Neural cell (in vitro differentiated cells): ENCODE measurements around the gene PRLHR. TPM values are rescaled to one million over a fixed set of nuclear protein-coding genes. Genes with fewer than 3 reads are reported as not detected.

ENCODE experiments used
- H2AFZ ChIP-seq: fragments of 200-600, 300-800 bp; sonication (generic), shearing (Covaris generic); 2 replicates; pipeline ENCODE4 v1.6.0; 2014; ENCODE audit warnings: low read depth, mild to moderate bottlenecking, antibody characterized with exemption, low read length, moderate library complexity
- H3F3A ChIP-seq: fragments of 200-600 bp; shearing (Covaris generic); 2 replicates; pipeline ENCODE4 v1.6.1; 2016; ENCODE audit warnings: mild to moderate bottlenecking, moderate library complexity, mixed read lengths, antibody characterized with exemption, low read length; ENCODE audit not compliant: insufficient read depth, poor library complexity, severe bottlenecking
- H3K27ac ChIP-seq: fragments of 200-600, 300-800 bp; sonication (generic), shearing (Covaris generic); 2 replicates; pipeline ENCODE4 v1.5.1; 2014; ENCODE audit warnings: mild to moderate bottlenecking, low read length, moderate library complexity
- H3K27me3 ChIP-seq: fragments of 300-800, 200-600 bp; sonication (generic), shearing (Covaris generic); 2 replicates; pipeline ENCODE4 v1.6.0; 2014; ENCODE audit warnings: mild to moderate bottlenecking, low read depth, low read length, moderate library complexity; ENCODE audit not compliant: insufficient read depth
- H3K36me3 ChIP-seq: fragments of 300-800, 200-600 bp; sonication (generic), shearing (Covaris generic); 2 replicates; pipeline ENCODE4 v1.5.1; 2014; ENCODE audit warnings: mild to moderate bottlenecking, antibody characterized with exemption, low read length, moderate library complexity; ENCODE audit not compliant: insufficient read depth
- H3K4me2 ChIP-seq: fragments of 300-800, 200-600 bp; sonication (generic), shearing (Covaris generic); 2 replicates; pipeline ENCODE4 v1.6.0; 2014; ENCODE audit warnings: mild to moderate bottlenecking, low read length
- H3K4me3 ChIP-seq: fragments of 300-800, 200-600 bp; sonication (generic), shearing (Covaris generic); 2 replicates; pipeline ENCODE4 v1.5.1; 2014; ENCODE audit warnings: mild to moderate bottlenecking, low read length, moderate library complexity
- H3K79me2 ChIP-seq: fragments of 200-600 bp; shearing (Covaris generic); replicated peaks from 2 replicates; pipeline ENCODE4 v1.6.0; 2014; ENCODE audit warnings: mild to moderate bottlenecking, low read length, moderate library complexity; ENCODE audit not compliant: insufficient read depth
- H3K9ac ChIP-seq: fragments of 300-800, 200-600 bp; sonication (generic), shearing (Covaris generic); 2 replicates; pipeline ENCODE4 v1.6.1; 2016; ENCODE audit warnings: mild to moderate bottlenecking, low read length, mixed read lengths
- H3K9me2 ChIP-seq: fragments of 200-600 bp; shearing (Covaris generic); 2 replicates; pipeline ENCODE4 v1.6.1; 2016; ENCODE audit warnings: mild to moderate bottlenecking, low read length, mixed read lengths; ENCODE audit not compliant: insufficient read depth
- H3K9me3 ChIP-seq: fragments of 200-600, 300-800 bp; sonication (generic), shearing (Covaris generic); 2 replicates; pipeline ENCODE4 v1.6.1; 2016; ENCODE audit warnings: mild to moderate bottlenecking, mixed run types, low read length, moderate library complexity, mixed read lengths
- H4K20me1 ChIP-seq: fragments of 200-600 bp; shearing (Covaris generic); 2 replicates; pipeline ENCODE4 v1.6.1; 2016; ENCODE audit warnings: mild to moderate bottlenecking, mixed run types; ENCODE audit not compliant: insufficient read depth
- CTCF ChIP-seq: fragments of 450-650 bp; IDR thresholded peaks from 2 replicates; pipeline ENCODE4 v1.5.1; 2014; ENCODE audit warnings: antibody characterized with exemption, mild to moderate bottlenecking, moderate library complexity; ENCODE audit not compliant: poor library complexity, severe bottlenecking
- EP300 ChIP-seq: fragments of 450-650 bp; conservative IDR thresholded peaks from 2 replicates; pipeline ENCODE4 v1.6.1; 2014; ENCODE audit warnings: antibody characterized with exemption, mild to moderate bottlenecking, moderate library complexity; ENCODE audit not compliant: poor library complexity, severe bottlenecking
- EZH2 ChIP-seq: fragments of 200-600, 300-800 bp; shearing (Covaris generic), sonication (generic); IDR thresholded peaks from 2 replicates; pipeline ENCODE4 v1.6.1; 2014; ENCODE audit warnings: antibody characterized with exemption, low read length, borderline replicate concordance, mild to moderate bottlenecking; ENCODE audit not compliant: insufficient read depth, poor library complexity, severe bottlenecking
- MXI1 ChIP-seq: fragments of 450-650 bp; conservative IDR thresholded peaks from 2 replicates; pipeline ENCODE4 v1.6.1; 2014; ENCODE audit warnings: antibody characterized with exemption, mild to moderate bottlenecking; ENCODE audit not compliant: poor library complexity, severe bottlenecking
- POLR2AphosphoS5 ChIP-seq: IDR thresholded peaks from 2 replicates; pipeline ENCODE4 v1.6.1; 2012
- RAD21 ChIP-seq: fragments of 450-650 bp; conservative IDR thresholded peaks from 2 replicates; pipeline ENCODE4 v1.6.1; 2014; ENCODE audit warnings: antibody characterized with exemption, mild to moderate bottlenecking, moderate library complexity
- REST ChIP-seq: IDR thresholded peaks from 2 replicates; pipeline ENCODE4 v1.6.1; 2012; ENCODE audit warnings: borderline replicate concordance
- SMC3 ChIP-seq: fragments of 450-650 bp; conservative IDR thresholded peaks from 2 replicates; pipeline ENCODE4 v1.6.1; 2014; ENCODE audit warnings: antibody characterized with exemption, mild to moderate bottlenecking, moderate library complexity; ENCODE audit not compliant: poor library complexity
- TAF1 ChIP-seq: IDR thresholded peaks from 2 replicates; pipeline ENCODE4 v1.6.1; 2012; ENCODE audit warnings: low read depth
- polyA plus RNA-seq: library from polyadenylated mRNA; depleted of rRNA; stranded (reverse); fragments of >200 nt; gene quantifications from 2 replicates; pipeline ENCODE4 v1.2.3, GENCODE V29; 2014

PRLHR gene
- polyA plus RNA-seq, 1 donor from 2014 or later: 0.20 TPM

GRCh38 chr10:118557946-118558345 is 37.5 kb downstream of the PRLHR start:
- Histone ChIP-seq H2AFZ (no peak overlapping the region), H3K27ac (no peak overlapping the region)

GRCh38 chr10:118551535-118552100 is 43.8 kb downstream of the PRLHR start:
- Histone ChIP-seq H2AFZ (no peak overlapping the region), H3K4me3 (no peak overlapping the region), H3K27ac (no peak overlapping the region), H3K9me2 (no peaks in the 10 kb centered on the region), H4K20me1 (no peaks in the 10 kb centered on the region), H3F3A (no peaks in the 10 kb centered on the region), H3K79me2 (no peaks in the 10 kb centered on the region), H3K36me3 (no peaks in the 10 kb centered on the region), H3K27me3 (no peaks in the 10 kb centered on the region), H3K9me3 (no peaks in the 10 kb centered on the region), H3K4me2 (no peak overlapping the region), H3K9ac (no peak overlapping the region)
- TF ChIP-seq TAF1 (no peak), EP300 (no peak), SMC3 (no peak), REST (no peak), CTCF (no peak)

More at GRCh38 chr10:118557946-118558345, 37.5 kb downstream of the PRLHR start:
- H3K9me2 ChIP-seq: no peaks in the 10 kb centered on the region
- no peaks in the 10 kb centered on the region for H3F3A ChIP-seq
- H4K20me1 ChIP-seq: no peaks in the 10 kb centered on the region
- H3K9ac ChIP-seq: no peak overlapping the region
- H3K79me2 ChIP-seq: no peaks in the 10 kb centered on the region
- H3K4me3 ChIP-seq: no peak overlapping the region
- no peak overlapping the region for H3K4me2 ChIP-seq
- H3K36me3 ChIP-seq: no peaks in the 10 kb centered on the region
- no peaks in the 10 kb centered on the region for H3K9me3 ChIP-seq
- no peaks in the 10 kb centered on the region for H3K27me3 ChIP-seq
- TF ChIP-seq SMC3 (no peak), TAF1 (no peak), CTCF (no peak), EP300 (no peak), EZH2 (no peak), REST (no peak), MXI1 (no peak), RAD21 (no peak), POLR2AphosphoS5 (no peak)
